VCaP (cell line): ENCODE data around the gene MAP3K6.

Experiments
- H3K27ac ChIP-seq: fragments of 450-650 bp; 2 replicates; pipeline ENCODE4 v1.5.1; 2017
- CTCF ChIP-seq: fragments of 450-650 bp; conservative IDR thresholded peaks from 2 replicates; pipeline ENCODE4 v1.5.1; 2017; ENCODE audit warnings: mild to moderate bottlenecking, moderate library complexity

Gene MAP3K6

GRCh38 chr1:27342778-27343638, 23.8 kb downstream of the MAP3K6 start:
- TF ChIP-seq CTCF: no peak
- H3K27ac ChIP-seq: peak overlapping the region; percentile 80

- H3K27ac ChIP-seq: peak overlapping the region; percentile 80
- TF ChIP-seq CTCF: no peak
These were observed 24.4 kb downstream of the MAP3K6 start for GRCh38 chr1:27342391-27342777.

GRCh38 chr1:27341525-27342252, 25.1 kb downstream of the MAP3K6 start, which contains the start of gene SYTL1:
SYTL1 (plus strand) TSS chr1:27342022; CDS start chr1:27345335, 3,313 bp downstream.
- peak within 1 kb of the TSS; percentile 80 for H3K27ac ChIP-seq
- TF ChIP-seq CTCF: no peak

GRCh38 chr1:27339213-27339612, 27.5 kb downstream of the MAP3K6 start:
- H3K27ac ChIP-seq: no peak overlapping the region
- TF ChIP-seq CTCF: no peak

- no peak for TF ChIP-seq CTCF
- H3K27ac ChIP-seq: no peak overlapping the region
These were observed 28.0 kb downstream of the MAP3K6 start for GRCh38 chr1:27338751-27339150.

GRCh38 chr1:27336756-27337155, 30.0 kb downstream of the MAP3K6 start:
- H3K27ac ChIP-seq: no peak overlapping the region
- no peak for TF ChIP-seq CTCF

- H3K27ac ChIP-seq: no peak overlapping the region
- no peak for TF ChIP-seq CTCF
These were observed 31.0 kb downstream of the MAP3K6 start for GRCh38 chr1:27335506-27336422.
